Psoas muscle (tissue), 8 donors: ENCODE results near the gene SIK3. TPM values are rescaled to one million over a fixed set of nuclear protein-coding genes. Genes with fewer than 3 reads are reported as not detected.

Experiments
- ATAC-seq, 4 donors: fragments of 200-7000 bp; cut with Tn5 transposase; one replicate each; pipeline ENCODE4 v1.9.1; 2020; ENCODE audit warnings: moderate library complexity in 3 of 4, mild to moderate bottlenecking in 2 of 4
- DNase-seq, 2 donors: peaks; one replicate each; pipeline ENCODE4 v3.0.0-alpha.2; 2020
- H3K27ac ChIP-seq: fragments of 200-600 bp; one replicate; pipeline ENCODE4 v1.8.0; 2022
- H3K27me3 ChIP-seq, 3 donors: fragments of 200-600 bp in 1 of 3; one replicate each; pipeline versions ENCODE4 v1.6.1 to v1.8.0; 2013 to 2022; ENCODE audit warnings: low read length in 2 of 3, mild to moderate bottlenecking in 2 of 3, moderate library complexity in 1 of 3; ENCODE audit not compliant: insufficient read depth in 3 of 3
- H3K36me3 ChIP-seq, 2 donors: fragments of 200-600 bp in 1 of 2; one replicate each; pipeline versions ENCODE4 v1.6.1 to v1.8.0; 2013 to 2022; ENCODE audit warnings: low read depth in 1 of 2, mild to moderate bottlenecking in 1 of 2, moderate library complexity in 1 of 2; ENCODE audit not compliant: insufficient read depth in 1 of 2
- H3K4me1 ChIP-seq: fragments of 200-600 bp; one replicate; pipeline ENCODE4 v1.8.0; 2022
- H3K4me3 ChIP-seq: fragments of 200-600 bp; one replicate; pipeline ENCODE4 v1.8.0; 2022; ENCODE audit warnings: mild to moderate bottlenecking
- H3K9me3 ChIP-seq: fragments of 200-600 bp; one replicate; pipeline ENCODE4 v1.8.0; 2022
- WGBS, 3 donors: extraction: QIAGEN DNeasy Blood & Tissue Kit; methylation state at CpG; one replicate each; pipeline versions ENCODE4 v1.1.6 to v1.1.7; 2013; 5-methylcytosine and 5-hydroxymethylcytosine counted together
- intact Hi-C, 2 donors: fragments of 100-400 bp; cut with DNase I; formaldehyde crosslinking; loops; one replicate each; pipeline versions ENCODE4 v1.11.0 to v1.14.2; 2022
- polyA plus RNA-seq, 3 donors: library from polyadenylated mRNA; stranded (reverse); fragments of 200-250 nt; gene quantifications; one replicate each; pipeline ENCODE4 v1.2.3, GENCODE V29; 2013
- total RNA-seq, 4 donors: library from RNA; stranded (reverse); fragmentation: NEBNext Ultra II Directional in 2 of 4; extraction: Animal tissue kit (Norgen Biotek cat#: 25700) in 2 of 4; gene quantifications; one replicate each; pipeline versions ENCODE4 v1.2.1 to v1.2.4, GENCODE V29; 2021 to 2023
- TF ChIP-seq, protein P1 (sequence below): fragments of 200-600 bp; IDR thresholded peaks from one replicate; pipeline ENCODE4 v1.8.0; 2022; ENCODE audit warnings: antibody characterized with exemption
- donor health status: healthy with polysubstance abuse.
- donor health status: DM: no; HTN: no; CAD: no; lungs with moderate emphysema.
- donor health status: Bipolar disorder and iron deficiency.
- donor health status: healthy.
- donor health status: DM: yes; HTN: yes; CAD: no.
- donor health status: DM: no; HTN: no; CAD: no.
- donor health status: DM: no; HTN: no; CAD: no.
- donor health status: DM: yes; HTN: yes; CAD: no.

SIK3 gene
- total and polyA plus RNA-seq, 7 donors: 16.3 to 47.4 (median 39.8) TPM

- no peak for DNase-seq
- Histone ChIP-seq H3K9me3 (no peaks in the 10 kb centered on the region), H3K27me3 (no peaks in the 10 kb centered on the region), H3K27ac (no peak overlapping the region), H3K4me1 (peaks cover 12% of the 10 kb centered on the region), H3K4me3 (no peak overlapping the region), H3K36me3 (peaks cover 6 to 91% of the 10 kb centered on the region in 2 donors)
- no peak for ATAC-seq
- WGBS, 3 donors: 77 to 90% (median 81%) methylated on average over 3 of the region's 3 CpGs
- TF ChIP-seq, protein P1, sequence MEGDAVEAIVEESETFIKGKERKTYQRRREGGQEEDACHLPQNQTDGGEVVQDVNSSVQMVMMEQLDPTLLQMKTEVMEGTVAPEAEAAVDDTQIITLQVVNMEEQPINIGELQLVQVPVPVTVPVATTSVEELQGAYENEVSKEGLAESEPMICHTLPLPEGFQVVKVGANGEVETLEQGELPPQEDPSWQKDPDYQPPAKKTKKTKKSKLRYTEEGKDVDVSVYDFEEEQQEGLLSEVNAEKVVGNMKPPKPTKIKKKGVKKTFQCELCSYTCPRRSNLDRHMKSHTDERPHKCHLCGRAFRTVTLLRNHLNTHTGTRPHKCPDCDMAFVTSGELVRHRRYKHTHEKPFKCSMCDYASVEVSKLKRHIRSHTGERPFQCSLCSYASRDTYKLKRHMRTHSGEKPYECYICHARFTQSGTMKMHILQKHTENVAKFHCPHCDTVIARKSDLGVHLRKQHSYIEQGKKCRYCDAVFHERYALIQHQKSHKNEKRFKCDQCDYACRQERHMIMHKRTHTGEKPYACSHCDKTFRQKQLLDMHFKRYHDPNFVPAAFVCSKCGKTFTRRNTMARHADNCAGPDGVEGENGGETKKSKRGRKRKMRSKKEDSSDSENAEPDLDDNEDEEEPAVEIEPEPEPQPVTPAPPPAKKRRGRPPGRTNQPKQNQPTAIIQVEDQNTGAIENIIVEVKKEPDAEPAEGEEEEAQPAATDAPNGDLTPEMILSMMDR: no peak
- intact Hi-C loops: no loop called here
Measured at GRCh38 chr11:116862185-116862584, 236.0 kb downstream of the SIK3 start.

DNA sequence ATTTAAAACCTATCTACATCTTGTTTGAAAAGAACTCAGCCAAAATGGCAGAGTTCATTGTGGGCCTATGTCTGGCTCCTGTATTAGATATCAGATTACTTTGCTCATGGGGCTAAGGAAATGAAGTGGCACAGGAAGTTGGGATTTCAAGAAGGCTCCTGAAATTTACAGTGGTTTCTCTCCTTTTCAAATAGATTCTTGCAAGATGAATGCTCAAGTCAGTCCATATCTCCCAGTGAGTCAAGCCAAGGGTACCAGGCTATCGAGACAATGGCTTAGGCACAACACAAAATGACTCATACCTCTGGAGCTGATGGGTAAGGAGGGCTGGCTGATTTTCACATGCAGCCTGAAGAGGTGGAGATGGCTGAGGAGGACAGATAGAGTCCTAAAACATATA lies 236.7 kb downstream of the SIK3 start:
- TF ChIP-seq, protein P1: no peak
- peaks cover 8% of the 10 kb centered on the region for H3K4me1 ChIP-seq
- no peaks in the 10 kb centered on the region for H3K9me3 ChIP-seq
- DNase-seq (no peak), ATAC-seq (no peak)
- WGBS, 3 donors: 78 to 100% (median 94%) methylated on average over 1 of the region's 1 CpG
- no peak overlapping the region for H3K4me3 ChIP-seq
- no peak overlapping the region for H3K27ac ChIP-seq
- H3K27me3 ChIP-seq: no peaks in the 10 kb centered on the region
- peaks cover 6 to 91% of the 10 kb centered on the region in 2 donors for H3K36me3 ChIP-seq
- intact Hi-C loops: no loop called here

GRCh38 chr11:116860303-116860702 lies 237.9 kb downstream of the SIK3 start:
- TF ChIP-seq, protein P1: no peak
- H3K4me1 ChIP-seq: peaks cover 8% of the 10 kb centered on the region
- intact Hi-C loops: no loop called here
- H3K4me3 ChIP-seq: no peak overlapping the region
- ATAC-seq (no peak), DNase-seq (no peak)
- H3K36me3 ChIP-seq: peaks cover 5 to 83% of the 10 kb centered on the region in 2 donors
- no peak overlapping the region for H3K27ac ChIP-seq
- no peaks in the 10 kb centered on the region for H3K27me3 ChIP-seq
- WGBS, 3 donors: 89 to 91% (median 90%) methylated on average over 6 of the region's 6 CpGs
- no peaks in the 10 kb centered on the region for H3K9me3 ChIP-seq

DNA sequence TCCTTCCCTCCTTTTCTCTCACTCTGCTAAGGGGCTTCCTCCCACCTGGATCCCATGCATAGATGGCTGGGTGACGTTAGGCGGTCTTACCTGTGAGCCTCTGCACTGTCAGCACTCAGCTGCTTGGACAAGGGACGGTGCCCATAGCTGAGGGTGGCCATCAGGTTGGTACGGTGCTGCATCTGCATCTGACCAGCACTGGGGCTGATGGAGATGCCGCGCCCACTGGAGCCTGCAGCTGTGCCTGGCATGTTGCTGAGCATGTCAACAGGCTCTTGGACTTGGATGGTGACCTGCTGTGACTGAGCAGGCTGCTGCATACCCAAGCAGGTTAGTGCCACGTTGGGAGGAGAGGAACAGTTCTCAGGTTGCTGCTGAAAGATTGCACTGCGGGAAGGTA lies 239.1 kb downstream of the SIK3 start:
- H3K27me3 ChIP-seq: no peaks in the 10 kb centered on the region

More for the DNA sequence above, 239.1 kb downstream of the SIK3 start:
- intact Hi-C loops: no loop called here
- Histone ChIP-seq H3K4me1 (no peaks in the 10 kb centered on the region), H3K4me3 (no peak overlapping the region), H3K27ac (no peak overlapping the region), H3K36me3 (peaks cover 4 to 83% of the 10 kb centered on the region in 2 donors), H3K9me3 (no peaks in the 10 kb centered on the region)
- 81 to 85% (median 83%) methylated on average over 8 of the region's 8 CpGs for WGBS, 3 donors
- ATAC-seq: no peak
- no peak for DNase-seq
- TF ChIP-seq, protein P1: no peak
